ENCODE data around the gene EIF2AK2.

DNA sequence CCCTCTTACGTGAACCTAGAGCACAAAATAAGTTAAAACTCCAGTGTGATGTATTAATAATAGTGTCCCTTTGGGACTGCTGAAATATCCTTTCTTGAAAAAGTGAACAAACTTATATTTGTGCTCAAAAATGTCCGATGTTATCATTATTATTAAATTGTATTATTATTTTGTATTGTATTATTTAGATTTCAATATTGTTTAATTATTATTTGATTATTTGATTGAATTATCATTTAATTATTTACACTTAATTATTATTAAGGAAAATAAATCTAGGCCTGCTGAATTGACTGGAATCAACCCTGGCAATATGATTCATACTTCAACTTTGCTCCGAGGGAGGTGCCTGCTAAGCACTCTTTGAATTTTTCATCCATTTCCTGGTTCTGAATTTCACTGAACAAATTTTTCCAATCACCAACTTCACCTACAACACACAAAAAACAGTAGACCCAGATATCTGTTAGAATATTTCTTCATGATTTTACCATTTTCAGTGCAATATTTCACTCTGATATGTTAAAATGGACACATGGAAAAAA lies 10.9 kb upstream of the EIF2AK2 start:
- no peak for TF ChIP-seq CTCF (conservative IDR thresholded peaks at IDR 0.05; ENCODE audit: low read depth in 2 of 2)
- TF ChIP-seq REST (IDR thresholded peaks at IDR 0.05; ENCODE audit: unreplicated experiment) = no peak
- TF ChIP-seq, protein P1, sequence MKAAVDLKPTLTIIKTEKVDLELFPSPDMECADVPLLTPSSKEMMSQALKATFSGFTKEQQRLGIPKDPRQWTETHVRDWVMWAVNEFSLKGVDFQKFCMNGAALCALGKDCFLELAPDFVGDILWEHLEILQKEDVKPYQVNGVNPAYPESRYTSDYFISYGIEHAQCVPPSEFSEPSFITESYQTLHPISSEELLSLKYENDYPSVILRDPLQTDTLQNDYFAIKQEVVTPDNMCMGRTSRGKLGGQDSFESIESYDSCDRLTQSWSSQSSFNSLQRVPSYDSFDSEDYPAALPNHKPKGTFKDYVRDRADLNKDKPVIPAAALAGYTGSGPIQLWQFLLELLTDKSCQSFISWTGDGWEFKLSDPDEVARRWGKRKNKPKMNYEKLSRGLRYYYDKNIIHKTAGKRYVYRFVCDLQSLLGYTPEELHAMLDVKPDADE (IDR thresholded peaks at IDR 0.05) = no peak
- no peak for TF ChIP-seq EZH2 (IDR thresholded peaks at IDR 0.05; ENCODE audit: low read depth, unreplicated experiment)
- no peak for TF ChIP-seq POLR2AphosphoS5 (IDR thresholded peaks at IDR 0.05; ENCODE audit: low read depth)
- no peak for TF ChIP-seq EZH2phosphoT487 (IDR thresholded peaks at IDR 0.05; ENCODE audit: unreplicated experiment)
- TF ChIP-seq NANOG (IDR thresholded peaks at IDR 0.05; ENCODE audit: borderline replicate concordance) = no peak
- no peak for TF ChIP-seq ZNF331 (CRISPR knock-in tag; IDR thresholded peaks at IDR 0.05; ENCODE audit: low read depth)
- TF ChIP-seq CREB1 (CRISPR knock-in tag; IDR thresholded peaks at IDR 0.05; ENCODE audit: low read depth) = no peak
- TF ChIP-seq, protein P2, sequence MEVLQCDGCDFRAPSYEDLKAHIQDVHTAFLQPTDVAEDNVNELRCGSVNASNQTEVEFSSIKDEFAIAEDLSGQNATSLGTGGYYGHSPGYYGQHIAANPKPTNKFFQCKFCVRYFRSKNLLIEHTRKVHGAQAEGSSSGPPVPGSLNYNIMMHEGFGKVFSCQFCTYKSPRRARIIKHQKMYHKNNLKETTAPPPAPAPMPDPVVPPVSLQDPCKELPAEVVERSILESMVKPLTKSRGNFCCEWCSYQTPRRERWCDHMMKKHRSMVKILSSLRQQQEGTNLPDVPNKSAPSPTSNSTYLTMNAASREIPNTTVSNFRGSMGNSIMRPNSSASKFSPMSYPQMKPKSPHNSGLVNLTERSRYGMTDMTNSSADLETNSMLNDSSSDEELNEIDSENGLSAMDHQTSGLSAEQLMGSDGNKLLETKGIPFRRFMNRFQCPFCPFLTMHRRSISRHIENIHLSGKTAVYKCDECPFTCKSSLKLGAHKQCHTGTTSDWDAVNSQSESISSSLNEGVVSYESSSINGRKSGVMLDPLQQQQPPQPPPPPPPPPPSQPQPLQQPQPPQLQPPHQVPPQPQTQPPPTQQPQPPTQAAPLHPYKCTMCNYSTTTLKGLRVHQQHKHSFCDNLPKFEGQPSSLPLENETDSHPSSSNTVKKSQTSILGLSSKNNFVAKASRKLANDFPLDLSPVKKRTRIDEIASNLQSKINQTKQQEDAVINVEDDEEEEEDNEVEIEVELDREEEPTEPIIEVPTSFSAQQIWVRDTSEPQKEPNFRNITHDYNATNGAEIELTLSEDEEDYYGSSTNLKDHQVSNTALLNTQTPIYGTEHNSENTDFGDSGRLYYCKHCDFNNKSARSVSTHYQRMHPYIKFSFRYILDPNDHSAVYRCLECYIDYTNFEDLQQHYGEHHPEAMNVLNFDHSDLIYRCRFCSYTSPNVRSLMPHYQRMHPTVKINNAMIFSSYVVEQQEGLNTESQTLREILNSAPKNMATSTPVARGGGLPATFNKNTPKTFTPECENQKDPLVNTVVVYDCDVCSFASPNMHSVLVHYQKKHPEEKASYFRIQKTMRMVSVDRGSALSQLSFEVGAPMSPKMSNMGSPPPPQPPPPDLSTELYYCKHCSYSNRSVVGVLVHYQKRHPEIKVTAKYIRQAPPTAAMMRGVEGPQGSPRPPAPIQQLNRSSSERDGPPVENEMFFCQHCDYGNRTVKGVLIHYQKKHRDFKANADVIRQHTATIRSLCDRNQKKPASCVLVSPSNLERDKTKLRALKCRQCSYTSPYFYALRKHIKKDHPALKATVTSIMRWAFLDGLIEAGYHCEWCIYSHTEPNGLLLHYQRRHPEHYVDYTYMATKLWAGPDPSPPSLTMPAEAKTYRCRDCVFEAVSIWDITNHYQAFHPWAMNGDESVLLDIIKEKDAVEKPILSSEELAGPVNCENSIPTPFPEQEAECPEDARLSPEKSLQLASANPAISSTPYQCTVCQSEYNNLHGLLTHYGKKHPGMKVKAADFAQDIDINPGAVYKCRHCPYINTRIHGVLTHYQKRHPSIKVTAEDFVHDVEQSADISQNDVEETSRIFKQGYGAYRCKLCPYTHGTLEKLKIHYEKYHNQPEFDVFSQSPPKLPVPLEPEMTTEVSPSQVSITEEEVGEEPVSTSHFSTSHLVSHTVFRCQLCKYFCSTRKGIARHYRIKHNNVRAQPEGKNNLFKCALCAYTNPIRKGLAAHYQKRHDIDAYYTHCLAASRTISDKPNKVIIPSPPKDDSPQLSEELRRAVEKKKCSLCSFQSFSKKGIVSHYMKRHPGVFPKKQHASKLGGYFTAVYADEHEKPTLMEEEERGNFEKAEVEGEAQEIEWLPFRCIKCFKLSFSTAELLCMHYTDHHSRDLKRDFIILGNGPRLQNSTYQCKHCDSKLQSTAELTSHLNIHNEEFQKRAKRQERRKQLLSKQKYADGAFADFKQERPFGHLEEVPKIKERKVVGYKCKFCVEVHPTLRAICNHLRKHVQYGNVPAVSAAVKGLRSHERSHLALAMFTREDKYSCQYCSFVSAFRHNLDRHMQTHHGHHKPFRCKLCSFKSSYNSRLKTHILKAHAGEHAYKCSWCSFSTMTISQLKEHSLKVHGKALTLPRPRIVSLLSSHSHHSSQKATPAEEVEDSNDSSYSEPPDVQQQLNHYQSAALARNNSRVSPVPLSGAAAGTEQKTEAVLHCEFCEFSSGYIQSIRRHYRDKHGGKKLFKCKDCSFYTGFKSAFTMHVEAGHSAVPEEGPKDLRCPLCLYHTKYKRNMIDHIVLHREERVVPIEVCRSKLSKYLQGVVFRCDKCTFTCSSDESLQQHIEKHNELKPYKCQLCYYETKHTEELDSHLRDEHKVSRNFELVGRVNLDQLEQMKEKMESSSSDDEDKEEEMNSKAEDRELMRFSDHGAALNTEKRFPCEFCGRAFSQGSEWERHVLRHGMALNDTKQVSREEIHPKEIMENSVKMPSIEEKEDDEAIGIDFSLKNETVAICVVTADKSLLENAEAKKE (CRISPR knock-in tag; IDR thresholded peaks at IDR 0.05) = no peak
